ENCODE measurements around the gene ZFP92. TPM values are rescaled to one million over a fixed set of nuclear protein-coding genes. Genes with fewer than 3 reads are reported as not detected.

The ZFP92 gene
- total RNA-seq, 2 experiments from 2014 or later, result 1.5 to 1.6 TPM

DNA sequence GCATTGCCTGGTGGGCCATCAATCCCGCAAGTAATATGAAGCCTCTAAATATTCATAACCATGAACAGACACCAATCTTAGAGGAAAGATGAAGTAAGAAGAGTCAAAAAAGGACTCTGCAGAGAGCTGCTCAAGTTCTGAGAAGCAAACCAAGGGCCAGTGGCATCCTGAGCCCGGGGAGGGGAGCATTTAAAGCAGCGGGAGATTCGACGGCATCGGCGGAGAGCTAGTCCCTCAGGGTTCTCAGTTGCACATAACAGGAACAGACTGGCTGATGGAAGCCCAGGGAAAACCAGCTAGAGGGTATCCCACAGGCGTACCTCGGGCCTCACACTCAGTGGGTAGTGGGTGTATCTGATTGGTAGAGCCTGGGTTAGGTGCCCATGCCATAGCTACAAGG is 5.3 kb upstream of the ZFP92 start:
- Mint-ChIP-seq H3K9me3 (no peaks in the 10 kb centered on the region), H3K4me1 (ENCODE audit: low read depth) (no peaks in the 10 kb centered on the region), H3K27ac (no peak overlapping the region), H3K27me3 (no peaks in the 10 kb centered on the region), H3K4me3 (no peak overlapping the region), H3K36me3 (no peaks in the 10 kb centered on the region)
- DNase-seq, result no peak
- POLR2A ChIA-PET, result no interaction called here
- intact Hi-C loops (cut with micrococcal nuclease), result no loop called here
- CTCF ChIA-PET, result no interaction called here

DNA sequence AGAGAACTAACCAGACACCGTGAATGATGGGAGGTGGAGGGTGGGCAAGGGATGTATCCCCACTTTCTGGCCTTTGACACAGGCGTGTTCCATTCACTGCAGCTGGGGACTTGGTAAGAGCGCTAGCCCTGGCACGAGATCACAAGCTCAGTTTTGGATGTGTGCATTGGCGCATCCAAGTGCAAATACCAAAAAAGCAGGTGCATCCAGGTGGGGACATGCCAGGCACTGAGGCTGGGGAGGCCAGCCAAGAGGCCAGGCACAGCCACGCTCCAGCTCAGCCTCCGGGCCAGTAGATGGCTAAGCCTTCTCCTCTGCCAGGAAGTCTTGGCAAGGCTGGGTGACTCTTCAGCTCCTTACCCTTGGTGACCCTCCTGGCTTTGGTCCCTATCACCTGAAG is 4.4 kb upstream of the ZFP92 start:
- peaks cover 2% of the 10 kb centered on the region for H3K4me1 Mint-ChIP-seq (ENCODE audit: low read depth)
- no peaks in the 10 kb centered on the region for H3K36me3 Mint-ChIP-seq
- H3K9me3 Mint-ChIP-seq, result no peaks in the 10 kb centered on the region
- no peaks in the 10 kb centered on the region for H3K27me3 Mint-ChIP-seq
- intact Hi-C loops (cut with micrococcal nuclease), result no loop called here
- ChIA-PET POLR2A (no interaction called here), CTCF (no interaction called here)
- H3K27ac Mint-ChIP-seq, result no peak overlapping the region
- DNase-seq, result no peak
- no peak overlapping the region for H3K4me3 Mint-ChIP-seq

DNA sequence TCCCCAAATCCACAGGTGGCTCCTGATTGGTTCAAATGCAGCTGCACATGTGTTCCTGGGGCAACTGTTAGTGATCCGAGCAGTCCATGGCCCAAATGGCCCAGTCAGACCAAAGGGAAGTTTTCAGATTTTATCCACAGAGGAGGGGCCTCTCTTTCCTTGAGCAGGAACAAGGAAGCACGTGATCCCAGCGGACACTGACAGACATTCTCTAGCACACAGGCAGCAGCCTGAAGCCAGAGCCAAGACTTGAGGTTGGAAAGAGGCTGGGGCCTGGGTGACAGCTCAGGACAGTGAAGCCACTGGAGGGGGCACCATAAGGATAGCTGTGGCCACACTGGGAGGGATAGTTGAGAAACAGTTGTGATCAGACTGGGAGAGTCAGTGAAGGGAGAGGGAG is 3.5 kb upstream of the ZFP92 start:
- intact Hi-C loops (cut with micrococcal nuclease), result no loop called here
- Mint-ChIP-seq H3K27me3 (no peaks in the 10 kb centered on the region), H3K36me3 (no peaks in the 10 kb centered on the region), H3K4me3 (no peak overlapping the region), H3K4me1 (ENCODE audit: low read depth) (peaks cover 7% of the 10 kb centered on the region), H3K9me3 (no peaks in the 10 kb centered on the region), H3K27ac (no peak overlapping the region)
- POLR2A ChIA-PET, result no interaction called here
- CTCF ChIA-PET, result no interaction called here
- DNase-seq, result no peak

DNA sequence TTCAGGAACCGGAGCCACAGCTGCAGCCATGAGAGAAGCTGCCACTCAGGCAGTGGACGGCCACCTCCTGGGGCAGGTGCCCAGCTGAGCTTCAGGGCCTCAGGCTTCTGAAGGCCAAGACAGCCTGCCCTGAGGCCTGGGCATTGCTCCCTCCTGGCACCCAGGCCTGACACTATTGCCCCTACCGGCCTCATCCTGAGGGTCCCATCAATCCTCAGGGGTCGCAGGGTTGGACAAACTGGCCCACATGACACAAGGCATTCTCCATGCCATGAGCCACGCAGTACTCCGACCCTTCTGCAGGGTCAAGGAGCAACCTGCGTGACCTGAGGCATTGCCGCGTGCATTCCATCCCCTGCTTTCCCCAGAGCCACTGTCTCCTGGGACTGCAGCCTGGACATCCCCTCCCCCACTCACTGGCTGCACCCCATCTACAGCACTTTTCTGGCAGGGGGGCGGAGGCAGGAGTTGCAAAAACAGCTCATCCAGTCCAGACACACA is 3.0 kb upstream of the ZFP92 start:
- intact Hi-C loops (cut with micrococcal nuclease), result no loop called here
- Mint-ChIP-seq H3K36me3 (no peaks in the 10 kb centered on the region), H3K27ac (no peak overlapping the region), H3K4me1 (ENCODE audit: low read depth) (peaks cover 7% of the 10 kb centered on the region), H3K27me3 (no peaks in the 10 kb centered on the region), H3K4me3 (no peak overlapping the region), H3K9me3 (no peaks in the 10 kb centered on the region)
- ChIA-PET POLR2A (no interaction called here), CTCF (no interaction called here)
- no peak for DNase-seq

DNA sequence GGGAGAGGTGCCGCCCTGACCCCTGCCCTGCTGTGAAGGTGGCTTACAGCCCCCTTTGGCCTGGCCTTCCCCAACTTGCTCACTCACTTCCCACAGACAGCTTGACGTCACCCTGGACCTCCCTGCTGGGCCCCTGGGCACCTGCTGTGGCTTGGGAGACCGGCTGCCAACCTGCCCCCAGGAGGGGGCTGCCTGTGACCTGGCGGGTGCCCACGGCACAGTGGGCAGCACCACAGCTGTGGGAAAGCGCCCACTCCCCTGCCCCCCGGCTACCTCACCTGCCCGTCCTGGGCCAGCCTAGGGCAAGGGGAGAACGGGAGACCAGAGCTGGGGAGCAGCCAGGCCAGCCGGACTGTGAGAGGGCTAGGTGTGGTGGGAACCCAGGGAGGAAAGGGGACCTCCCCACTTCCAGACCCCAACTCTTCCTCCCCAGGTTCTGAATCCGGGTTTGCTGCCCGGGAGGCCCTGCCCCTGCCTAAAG is 2.4 kb upstream of the ZFP92 start:
- Mint-ChIP-seq H3K9me3 (no peaks in the 10 kb centered on the region), H3K4me1 (ENCODE audit: low read depth) (peaks cover 7% of the 10 kb centered on the region), H3K27me3 (no peaks in the 10 kb centered on the region), H3K4me3 (no peak overlapping the region), H3K27ac (no peak overlapping the region), H3K36me3 (no peaks in the 10 kb centered on the region)
- no peak for DNase-seq
- CTCF ChIA-PET, result no interaction called here
- POLR2A ChIA-PET, result no interaction called here
- intact Hi-C loops (cut with micrococcal nuclease), result no loop called here

DNA sequence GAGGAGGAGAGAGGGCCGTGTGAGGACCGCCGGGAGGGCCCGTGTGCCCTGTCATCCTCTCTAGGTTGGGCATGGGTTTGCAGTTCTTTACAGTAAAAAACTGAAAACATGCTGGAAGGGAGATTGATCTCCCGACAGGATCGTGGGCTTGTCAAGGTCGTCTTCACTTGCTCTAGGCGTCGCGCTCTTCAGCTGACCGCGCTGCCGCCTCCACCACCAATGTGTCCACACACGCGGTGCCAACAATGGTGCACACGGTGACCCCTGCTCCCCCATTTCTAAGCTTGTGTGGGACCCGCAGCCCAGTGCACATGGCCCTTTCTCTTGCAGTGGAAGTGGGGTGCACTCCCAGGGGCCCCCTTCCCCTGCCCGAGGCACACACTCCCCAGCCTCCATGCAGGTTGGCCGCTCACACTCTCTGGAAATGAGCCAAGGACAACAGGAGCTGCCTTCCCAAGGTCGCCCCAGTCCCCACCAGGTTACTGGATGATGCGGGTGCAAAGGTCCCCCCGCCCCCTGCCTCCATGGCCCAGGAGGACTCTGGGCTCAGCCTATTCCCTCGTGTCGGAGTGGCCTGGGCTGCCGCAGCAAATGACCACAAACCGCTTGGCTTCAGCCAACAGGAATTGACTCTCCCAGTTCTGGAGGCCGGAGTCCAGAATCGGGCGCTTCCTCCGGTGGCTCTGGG is 1.7 kb upstream of the ZFP92 start:
- intact Hi-C loops (cut with micrococcal nuclease), result no loop called here
- CTCF ChIA-PET, result no interaction called here
- DNase-seq, result no peak
- POLR2A ChIA-PET, result no interaction called here
- Mint-ChIP-seq H3K27me3 (no peaks in the 10 kb centered on the region), H3K4me3 (no peak overlapping the region), H3K4me1 (ENCODE audit: low read depth) (peaks cover 7% of the 10 kb centered on the region), H3K36me3 (no peaks in the 10 kb centered on the region), H3K9me3 (no peaks in the 10 kb centered on the region), H3K27ac (no peak overlapping the region)

DNA sequence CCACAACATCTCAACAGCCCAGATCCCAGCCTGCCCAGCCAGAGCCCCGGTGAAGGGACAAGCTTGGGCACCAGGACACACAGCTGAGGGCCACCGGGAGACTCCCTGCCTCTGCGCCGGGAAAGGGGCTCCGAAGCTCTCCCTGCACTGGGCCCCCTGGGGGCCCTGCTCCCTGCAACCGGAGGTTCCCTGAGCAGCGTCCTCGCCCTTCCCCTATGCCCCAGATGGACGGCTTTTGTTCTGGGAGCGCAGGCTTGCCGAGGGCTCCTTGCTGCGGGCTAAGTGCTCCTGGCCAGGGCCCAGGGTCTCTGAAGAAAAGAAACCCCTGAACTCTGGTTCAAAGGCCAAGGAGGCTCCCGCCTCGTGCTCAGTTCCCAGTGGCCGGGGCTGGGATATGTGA is 899 bp upstream of the ZFP92 start:
- ChIA-PET CTCF (no interaction called here), POLR2A (no interaction called here)
- no peak overlapping the region for H3K27ac Mint-ChIP-seq
- H3K27me3 Mint-ChIP-seq, result no peaks in the 10 kb centered on the region
- intact Hi-C loops (cut with micrococcal nuclease), result no loop called here
- H3K36me3 Mint-ChIP-seq, result no peaks in the 10 kb centered on the region
- no peak for DNase-seq
- peaks cover 7% of the 10 kb centered on the region for H3K4me1 Mint-ChIP-seq (ENCODE audit: low read depth)
- H3K9me3 Mint-ChIP-seq, result no peaks in the 10 kb centered on the region
- no peak overlapping the region for H3K4me3 Mint-ChIP-seq

DNA sequence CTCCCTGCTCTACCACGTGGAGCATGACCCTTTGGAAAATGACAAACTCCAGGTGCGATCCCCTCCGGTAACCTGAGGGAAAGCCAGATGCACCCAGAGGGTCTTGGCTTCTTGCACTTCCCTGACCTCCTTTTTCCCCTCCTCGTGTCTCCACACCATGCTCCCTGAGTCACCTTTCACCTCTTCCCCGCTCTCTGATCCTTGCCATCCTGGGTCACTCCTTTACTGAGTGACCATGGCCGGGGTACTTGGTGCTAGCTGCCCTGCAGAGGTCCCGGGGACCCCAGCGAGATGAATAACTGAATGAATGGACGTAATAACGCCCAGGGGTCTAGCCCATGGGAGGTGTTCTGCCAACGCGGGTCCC is 401 bp upstream of the ZFP92 start:
- H3K4me3 Mint-ChIP-seq, result peak overlapping the region; percentile 62
- no peak for DNase-seq
- no peaks in the 10 kb centered on the region for H3K36me3 Mint-ChIP-seq
- intact Hi-C loops (cut with micrococcal nuclease), result no loop called here
- no peaks in the 10 kb centered on the region for H3K9me3 Mint-ChIP-seq
- no peaks in the 10 kb centered on the region for H3K27me3 Mint-ChIP-seq
- H3K27ac Mint-ChIP-seq, result no peak overlapping the region
- POLR2A ChIA-PET, result no interaction called here
- CTCF ChIA-PET, result no interaction called here
- H3K4me1 Mint-ChIP-seq (ENCODE audit: low read depth), result peaks cover 7% of the 10 kb centered on the region

DNA sequence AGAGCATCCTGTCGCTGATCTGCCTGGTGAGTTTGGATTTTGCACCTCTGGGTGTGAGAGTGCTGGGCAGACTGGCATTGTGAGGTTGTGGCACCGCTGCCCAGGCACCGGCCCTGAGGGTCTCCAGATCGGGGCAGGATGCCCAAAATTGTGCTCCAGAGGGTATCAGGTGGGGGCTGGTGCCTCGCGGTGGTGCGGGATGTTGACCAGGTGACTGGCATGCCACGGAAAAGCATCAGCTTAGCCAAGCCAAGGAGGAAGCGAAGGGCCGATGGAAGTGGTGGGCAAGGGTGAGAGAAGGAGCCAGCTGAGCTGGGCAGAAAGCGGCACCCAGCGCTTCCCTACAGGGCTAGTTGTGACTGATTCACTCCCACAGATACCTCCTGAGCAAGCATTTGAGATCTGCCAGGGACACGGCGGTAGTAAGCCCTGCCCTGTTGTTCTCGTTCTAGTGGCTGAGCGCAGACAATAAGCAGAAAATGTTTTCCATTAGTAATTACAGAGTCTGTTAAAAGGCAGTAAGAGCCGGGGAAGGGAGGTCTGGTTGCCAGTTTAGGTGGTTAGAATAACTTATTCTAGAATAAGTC is 809 bp downstream of the ZFP92 start:
- Mint-ChIP-seq H3K9me3 (no peaks in the 10 kb centered on the region), H3K4me3 (peak overlapping the region; percentile 60), H3K27me3 (no peaks in the 10 kb centered on the region), H3K36me3 (no peaks in the 10 kb centered on the region), H3K27ac (no peak overlapping the region), H3K4me1 (ENCODE audit: low read depth) (peaks cover 7% of the 10 kb centered on the region)
- ChIA-PET POLR2A (no interaction called here), CTCF (no interaction called here)
- peak; percentile 9 for DNase-seq
- intact Hi-C loops (cut with micrococcal nuclease), result no loop called here

DNA sequence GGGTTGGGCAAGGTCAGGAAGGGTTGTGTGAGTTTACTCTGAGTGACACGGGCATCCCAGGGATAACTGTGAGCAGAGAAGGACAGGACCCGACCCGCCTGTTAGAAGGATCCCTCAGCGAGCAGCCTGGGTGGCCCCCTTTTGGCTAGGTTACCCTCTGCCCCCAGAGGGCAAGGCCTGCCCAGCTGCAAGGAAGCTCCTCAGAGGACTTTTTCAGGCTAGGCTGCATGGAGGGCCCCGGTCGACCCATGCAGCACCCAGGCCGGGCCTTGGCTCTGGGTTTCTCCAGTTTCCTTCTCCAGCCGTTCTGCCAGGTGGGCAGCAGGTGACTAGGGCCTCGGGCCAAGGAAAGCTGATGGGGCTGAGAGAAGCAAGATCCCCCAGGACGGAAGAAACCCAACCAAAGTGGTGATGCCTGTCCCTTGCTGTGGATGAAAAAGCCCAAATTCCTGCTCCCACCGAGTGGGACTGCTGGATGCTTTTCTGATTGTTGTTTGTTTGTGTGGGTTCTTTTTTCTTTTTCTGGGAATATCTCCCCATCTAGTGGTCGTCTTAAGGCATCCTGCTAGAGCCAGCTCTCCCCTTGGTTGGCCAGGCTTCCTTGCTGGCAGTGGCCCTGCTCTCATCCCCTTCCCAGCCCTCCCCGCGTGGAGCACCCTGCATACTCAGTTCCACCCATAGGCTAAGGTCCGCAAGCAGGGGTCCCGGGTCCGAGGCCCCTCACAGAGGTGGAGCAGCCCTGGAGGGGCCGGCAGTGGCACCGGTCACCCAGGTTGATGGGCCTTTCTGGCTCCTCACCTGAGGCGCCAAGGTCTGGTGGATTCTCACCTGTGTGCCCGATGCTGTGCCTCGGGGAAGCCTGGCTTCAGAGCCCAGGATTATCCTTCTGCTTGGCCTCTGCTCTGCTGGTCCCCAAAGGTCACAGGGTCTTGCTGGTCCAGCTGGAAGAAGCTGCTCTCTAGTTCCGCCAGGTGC is 1.8 kb downstream of the ZFP92 start:
- intact Hi-C loops (cut with micrococcal nuclease), result no loop called here
- Mint-ChIP-seq H3K27me3 (no peaks in the 10 kb centered on the region), H3K4me3 (no peak overlapping the region), H3K9me3 (no peaks in the 10 kb centered on the region), H3K27ac (no peak overlapping the region), H3K4me1 (ENCODE audit: low read depth) (peaks cover 7% of the 10 kb centered on the region), H3K36me3 (no peaks in the 10 kb centered on the region)
- CTCF ChIA-PET, result interaction anchor here (0.6 kb wide), 1 partner anchor 249 kb away, joined by 3 read pairs; no protein-coding TSS in a partner anchor
- DNase-seq, result no peak
- POLR2A ChIA-PET, result no interaction called here

DNA sequence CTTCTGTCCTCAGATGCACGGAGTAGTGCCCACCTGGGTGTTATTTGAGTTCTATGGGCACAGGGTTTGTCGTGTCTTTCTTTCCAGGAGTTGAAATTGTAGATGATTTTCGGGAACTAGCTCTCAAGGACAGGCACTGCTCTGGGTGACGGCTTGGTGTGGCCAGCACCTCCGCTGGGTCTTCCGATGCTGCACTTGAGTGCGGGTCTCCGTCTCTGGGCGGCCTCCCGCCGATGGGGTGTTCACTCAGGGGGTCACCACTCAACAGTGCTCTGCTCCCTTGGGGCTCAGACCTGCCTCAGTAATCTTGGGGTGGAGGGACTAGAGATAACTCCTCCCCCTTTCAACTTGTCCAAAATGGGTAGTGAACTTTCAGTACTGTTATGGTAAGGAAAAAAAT is 2.5 kb downstream of the ZFP92 start:
- no peaks in the 10 kb centered on the region for H3K9me3 Mint-ChIP-seq
- no peak for DNase-seq
- peaks cover 7% of the 10 kb centered on the region for H3K4me1 Mint-ChIP-seq (ENCODE audit: low read depth)
- no peaks in the 10 kb centered on the region for H3K36me3 Mint-ChIP-seq
- H3K27me3 Mint-ChIP-seq, result no peaks in the 10 kb centered on the region
- H3K4me3 Mint-ChIP-seq, result no peak overlapping the region
- POLR2A ChIA-PET, result no interaction called here
- H3K27ac Mint-ChIP-seq, result no peak overlapping the region
- CTCF ChIA-PET, result interaction anchor here (0.6 to 1.1 kb wide), 2 partner anchors 15 to 248 kb away, joined by 3 read pairs; no protein-coding TSS in a partner anchor
- intact Hi-C loops (cut with micrococcal nuclease), result no loop called here

DNA sequence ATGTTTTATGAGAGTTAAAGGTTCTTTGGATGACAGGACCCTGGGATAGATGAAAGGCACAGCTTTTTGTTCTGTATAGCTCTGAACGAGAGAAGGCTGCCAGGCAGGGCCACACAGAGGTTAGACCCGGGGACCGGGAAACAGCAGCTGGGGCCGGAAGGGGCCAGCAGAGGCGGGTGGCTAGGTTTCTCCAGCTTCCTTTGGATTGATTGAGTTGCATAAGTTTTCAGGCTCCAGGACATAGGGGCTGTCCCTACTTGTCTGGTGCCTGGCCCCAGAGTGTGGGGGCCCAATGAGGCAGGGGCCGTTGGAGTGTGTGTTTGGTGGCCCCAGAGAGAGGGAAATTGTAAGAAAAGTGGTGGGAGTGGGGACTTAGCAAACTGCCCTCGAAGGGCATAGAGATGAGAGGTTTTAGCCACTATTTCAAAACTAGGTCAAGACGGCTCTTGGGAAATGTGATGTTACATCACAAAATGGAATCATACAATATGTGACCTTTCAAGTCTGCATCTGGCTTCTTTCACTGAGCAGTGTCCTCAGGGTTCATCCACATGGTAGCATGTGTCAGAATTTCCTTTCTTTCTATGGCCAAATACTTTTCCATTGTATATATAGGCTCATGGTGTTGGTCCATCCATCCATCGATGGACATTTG is 3.7 kb downstream of the ZFP92 start:
- intact Hi-C loops (cut with micrococcal nuclease), result no loop called here
- Mint-ChIP-seq H3K27me3 (no peaks in the 10 kb centered on the region), H3K4me3 (no peak overlapping the region), H3K9me3 (no peaks in the 10 kb centered on the region), H3K36me3 (no peaks in the 10 kb centered on the region), H3K4me1 (ENCODE audit: low read depth) (peaks cover 7% of the 10 kb centered on the region), H3K27ac (no peak overlapping the region)
- POLR2A ChIA-PET, result no interaction called here
- no peak for DNase-seq
- CTCF ChIA-PET, result interaction anchor here (1.1 kb wide), 1 partner anchor 16 kb away, joined by 3 read pairs; no protein-coding TSS in a partner anchor
